B cell (primary cell): Measurements from ENCODE around the gene PCGF3. TPM values are rescaled to one million over a fixed set of nuclear protein-coding genes. Genes with fewer than 3 reads are reported as not detected.

Experiments
- ATAC-seq: fragments of 200-7000 bp; cut with Tn5 transposase; one replicate; pipeline ENCODE4 v1.10.0; 2021; ENCODE audit warnings: low read depth, mild to moderate bottlenecking, moderate number of reproducible peaks, moderate library complexity
- CTCF ChIA-PET: fragments of 350-600 bp; sonication (Branson Sonifier 250); formaldehyde crosslinking; loops from one replicate; lab custom pipeline; 2021; ENCODE audit warnings: antibody characterized with exemption, inconsistent platforms; lab: Charles Lee
- POLR2A ChIA-PET: fragments of 350-600 bp; sonication (Branson Sonifier 250); formaldehyde crosslinking; loops from one replicate; lab custom pipeline; 2021; ENCODE audit warnings: antibody characterized with exemption; lab: Charles Lee
- DNase-seq: peaks from one replicate; pipeline ENCODE4 v3.0.0; 2013
- H2AFZ ChIP-seq: 2 replicates; pipeline ENCODE4 v1.6.1; 2012; ENCODE audit warnings: mild to moderate bottlenecking, low read depth, low read length; ENCODE audit not compliant: insufficient read depth, poor library complexity, severe bottlenecking
- H3K27ac ChIP-seq, 2 donors: 1 replicate in 1 of 2; 2 replicates in 1 of 2; pipeline ENCODE4 v1.5.1; 2012 to 2013; ENCODE audit warnings: low read length in 2 of 2, mild to moderate bottlenecking in 2 of 2, moderate library complexity in 1 of 2
- H3K27me3 ChIP-seq, 4 experiments: fragments of 200-600 bp in 1 of 4; sonication (generic) in 1 of 4; replicated peaks in 1 of 4; 1 replicate in 2 of 4; 2 replicates in 2 of 4; pipeline versions ENCODE4 v1.6.1 to v1.7.0; 2013 to 2016; ENCODE audit warnings: low read length in 3 of 4, mild to moderate bottlenecking in 2 of 4, mixed read lengths in 1 of 4, moderate library complexity in 1 of 4; ENCODE audit not compliant: insufficient read depth in 4 of 4, control insufficient read depth in 3 of 4; ENCODE audit errors: control extremely low read depth in 1 of 4
- H3K36me3 ChIP-seq, 2 experiments: replicated peaks in 1 of 2; 1 replicate in 1 of 2; 2 replicates in 1 of 2; pipeline versions ENCODE4 v1.6.1 to v1.7.1; 2013; ENCODE audit warnings: low read length in 1 of 2; ENCODE audit not compliant: insufficient read depth in 2 of 2, control insufficient read depth in 1 of 2; ENCODE audit errors: control extremely low read depth in 1 of 2, extremely low read depth in 1 of 2
- H3K4me1 ChIP-seq, 2 donors: fragments of 200-600 bp in 1 of 2; sonication (generic) in 1 of 2; 1 replicate in 1 of 2; 2 replicates in 1 of 2; pipeline versions ENCODE4 v1.5.1 to v1.6.1; 2013 to 2017; ENCODE audit warnings: low read length in 2 of 2; ENCODE audit not compliant: control insufficient read depth in 2 of 2, insufficient read depth in 2 of 2
- H3K4me2 ChIP-seq: replicated peaks from 2 replicates; pipeline ENCODE3; 2012; ENCODE audit warnings: mild to moderate bottlenecking, low read depth, low read length; ENCODE audit not compliant: poor library complexity, severe bottlenecking
- H3K4me3 ChIP-seq, 5 experiments: fragments of 200-600 bp in 1 of 5; sonication (generic) in 1 of 5; 1 replicate in 3 of 5; 2 replicates in 2 of 5; pipeline versions ENCODE4 v1.5.1 to v1.7.0; 2011 to 2016; ENCODE audit warnings: low read length in 4 of 5, mild to moderate bottlenecking in 4 of 5, low read depth in 2 of 5, control low read depth in 1 of 5, moderate library complexity in 1 of 5; ENCODE audit not compliant: insufficient read depth in 1 of 5; ENCODE audit errors: control extremely low read depth in 1 of 5, extremely low read depth in 1 of 5
- H3K79me2 ChIP-seq: fragments of 200-600 bp; sonication (generic); one replicate; pipeline ENCODE4 v1.6.0; 2016; ENCODE audit warnings: low read length; ENCODE audit not compliant: control insufficient read depth, insufficient read depth
- H3K9ac ChIP-seq: fragments of 200-600 bp; sonication (generic); 2 replicates; pipeline ENCODE4 v1.6.1; 2017; ENCODE audit warnings: mild to moderate bottlenecking, low read length, moderate library complexity
- H3K9me3 ChIP-seq, 3 donors: one replicate each; pipeline versions ENCODE4 v1.6.1 to v1.7.1; 2013; ENCODE audit warnings: low read length in 2 of 3; ENCODE audit not compliant: control insufficient read depth in 2 of 3, insufficient read depth in 1 of 3; ENCODE audit errors: control extremely low read depth in 1 of 3
- H4K20me1 ChIP-seq: 2 replicates; pipeline ENCODE4 v1.6.0; 2012; ENCODE audit warnings: mild to moderate bottlenecking, low read length; ENCODE audit not compliant: insufficient read depth, control insufficient read depth, poor library complexity, severe bottlenecking
- H3K27ac Mint-ChIP-seq: one replicate; pipeline ENCODE4 v1.8.0; 2021; ENCODE audit warnings: mixed read lengths
- H3K27me3 Mint-ChIP-seq: one replicate; pipeline ENCODE4 v1.8.0; 2021; ENCODE audit warnings: mixed read lengths
- H3K4me1 Mint-ChIP-seq: one replicate; pipeline ENCODE4 v1.8.0; 2021; ENCODE audit warnings: mixed read lengths
- H3K4me3 Mint-ChIP-seq: one replicate; pipeline ENCODE4 v1.8.0; 2021; ENCODE audit warnings: mixed read lengths
- H3K9me3 Mint-ChIP-seq: one replicate; pipeline ENCODE4 v1.8.0; 2022; ENCODE audit warnings: mixed read lengths; ENCODE audit not compliant: insufficient read depth
- EZH2 ChIP-seq: IDR thresholded peaks from 2 replicates; pipeline ENCODE4 v1.6.1; 2012; ENCODE audit warnings: borderline replicate concordance, low read depth, mild to moderate bottlenecking, moderate library complexity, low read length; ENCODE audit not compliant: insufficient read depth, poor library complexity, severe bottlenecking
- WGBS: methylation state at CpG from one replicate; pipeline ENCODE4 v1.1.5; 2013; ENCODE audit warnings: missing lambda C conversion rate; ENCODE audit not compliant: insufficient coverage; 5-methylcytosine and 5-hydroxymethylcytosine counted together
- intact Hi-C: fragments of 100-400 bp; cut with micrococcal nuclease; formaldehyde crosslinking; loops from one replicate; pipeline ENCODE4 v1.10.0; 2022
- polyA plus RNA-seq: library from polyadenylated mRNA; depleted of rRNA; stranded (reverse); fragments of >200 nt; gene quantifications from 2 replicates; pipeline ENCODE4 v1.2.3, GENCODE V29; 2012
- total RNA-seq, 2 donors: library from RNA; stranded (reverse); fragments of 120-200 nt in 1 of 2; gene quantifications; 1 replicate in 1 of 2; 2 replicates in 1 of 2; pipeline versions ENCODE4 v1.2.3 to v1.2.4, GENCODE V29; 2013 to 2022
- TF ChIP-seq, protein P1 (sequence below): fragments of 200-600 bp; IDR thresholded peaks from one replicate; pipeline ENCODE4 v1.8.0; 2022; ENCODE audit warnings: antibody characterized with exemption, mild to moderate bottlenecking

The PCGF3 gene
- total and polyA plus RNA-seq, 2 donors (not counting 1 experiment from before 2014, with no cell fraction given), result 65.7 to 90.3 TPM

GRCh38 chr4:684623-685327 is 20.9 kb upstream of the PCGF3 start:
- POLR2A ChIA-PET, result no interaction called here
- TF ChIP-seq, protein P1, sequence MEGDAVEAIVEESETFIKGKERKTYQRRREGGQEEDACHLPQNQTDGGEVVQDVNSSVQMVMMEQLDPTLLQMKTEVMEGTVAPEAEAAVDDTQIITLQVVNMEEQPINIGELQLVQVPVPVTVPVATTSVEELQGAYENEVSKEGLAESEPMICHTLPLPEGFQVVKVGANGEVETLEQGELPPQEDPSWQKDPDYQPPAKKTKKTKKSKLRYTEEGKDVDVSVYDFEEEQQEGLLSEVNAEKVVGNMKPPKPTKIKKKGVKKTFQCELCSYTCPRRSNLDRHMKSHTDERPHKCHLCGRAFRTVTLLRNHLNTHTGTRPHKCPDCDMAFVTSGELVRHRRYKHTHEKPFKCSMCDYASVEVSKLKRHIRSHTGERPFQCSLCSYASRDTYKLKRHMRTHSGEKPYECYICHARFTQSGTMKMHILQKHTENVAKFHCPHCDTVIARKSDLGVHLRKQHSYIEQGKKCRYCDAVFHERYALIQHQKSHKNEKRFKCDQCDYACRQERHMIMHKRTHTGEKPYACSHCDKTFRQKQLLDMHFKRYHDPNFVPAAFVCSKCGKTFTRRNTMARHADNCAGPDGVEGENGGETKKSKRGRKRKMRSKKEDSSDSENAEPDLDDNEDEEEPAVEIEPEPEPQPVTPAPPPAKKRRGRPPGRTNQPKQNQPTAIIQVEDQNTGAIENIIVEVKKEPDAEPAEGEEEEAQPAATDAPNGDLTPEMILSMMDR, result no peak
- no peak for TF ChIP-seq EZH2
- Histone ChIP-seq H3K4me3 (no peak overlapping the region), H3K9me3 (peaks cover 0 to 10% (median 0%) of the 10 kb centered on the region in 3 donors), H3K4me2 (no peak overlapping the region), H3K9ac (no peak overlapping the region), H2AFZ (no peak overlapping the region), H3K79me2 (no peaks in the 10 kb centered on the region), H3K36me3 (no peaks in the 10 kb centered on the region), H3K27ac (no peak overlapping the region), H3K27me3 (peaks cover 0 to 17% (median 1%) of the 10 kb centered on the region in 4 experiments), H4K20me1 (no peaks in the 10 kb centered on the region), H3K4me1 (peaks cover 24 to 34% of the 10 kb centered on the region in 2 donors)
- WGBS, result 90% methylated on average over 21 of the region's 21 CpGs
- Mint-ChIP-seq H3K27ac (no peak overlapping the region), H3K4me1 (peaks cover 18% of the 10 kb centered on the region), H3K27me3 (peaks cover 13% of the 10 kb centered on the region), H3K4me3 (no peak overlapping the region), H3K9me3 (no peaks in the 10 kb centered on the region)
- no peak for DNase-seq
- no peak for ATAC-seq
- intact Hi-C loops, result no loop called here
- CTCF ChIA-PET, result interaction anchor here (0.8 to 1.9 kb wide), 4 partner anchors 9 to 58 kb away, joined by 3 to 13 read pairs (median 6); no protein-coding TSS in a partner anchor

DNA sequence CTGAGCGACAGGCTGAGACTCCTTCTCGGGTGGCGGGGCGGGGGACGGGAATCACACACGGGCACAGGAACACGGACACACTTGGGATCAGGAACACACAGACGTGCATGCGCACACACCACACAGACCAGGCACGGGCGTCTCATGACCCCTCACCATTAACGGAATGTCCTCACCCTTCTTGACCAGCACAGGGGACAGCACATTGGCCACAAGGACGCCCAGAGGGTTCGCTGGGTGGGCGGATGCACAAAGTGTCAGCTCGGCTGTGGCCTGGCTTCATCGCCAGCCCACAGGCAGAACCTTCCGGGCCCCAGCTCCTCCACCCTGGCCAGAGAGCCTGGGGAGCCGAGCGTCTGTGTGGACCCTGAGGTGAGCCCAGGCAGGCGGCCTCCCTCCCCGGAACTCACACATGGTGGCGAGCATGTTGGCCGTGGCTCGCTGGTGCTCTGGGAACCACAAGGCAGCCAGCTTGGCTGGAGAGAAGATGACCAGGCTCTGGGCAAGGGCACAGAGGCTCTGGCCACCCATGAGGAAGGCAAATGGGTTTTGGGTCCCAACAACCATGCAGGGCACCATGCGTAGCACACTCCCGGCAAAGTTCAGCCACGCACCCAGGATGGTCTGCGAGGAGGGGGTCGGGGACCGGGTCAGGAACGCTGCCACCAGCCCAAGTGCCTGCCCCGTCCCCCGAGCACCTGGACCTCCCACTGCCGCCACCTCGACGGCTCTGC is 19.8 kb upstream of the PCGF3 start:
- no peak for ATAC-seq
- Histone ChIP-seq H3K79me2 (no peaks in the 10 kb centered on the region), H3K27ac (no peak overlapping the region), H4K20me1 (no peaks in the 10 kb centered on the region), H3K4me1 (peaks cover 15 to 24% of the 10 kb centered on the region in 2 donors), H3K9me3 (peaks cover 0 to 10% (median 0%) of the 10 kb centered on the region in 3 donors), H2AFZ (no peak overlapping the region), H3K4me2 (no peak overlapping the region), H3K36me3 (no peaks in the 10 kb centered on the region), H3K4me3 (no peak overlapping the region), H3K27me3 (peaks cover 0 to 17% (median 1%) of the 10 kb centered on the region in 4 experiments), H3K9ac (no peak overlapping the region)
- TF ChIP-seq EZH2, result no peak
- TF ChIP-seq, protein P1, result no peak
- ChIA-PET POLR2A (no interaction called here), CTCF (interaction anchor here (1.9 kb wide), 1 partner anchor 55 kb away, joined by 5 read pairs; no protein-coding TSS in a partner anchor)
- H3K4me3 Mint-ChIP-seq, result no peak overlapping the region
- no peaks in the 10 kb centered on the region for H3K9me3 Mint-ChIP-seq
- DNase-seq, result peak; percentile 11
- peak overlapping the region; percentile 60 for H3K27ac Mint-ChIP-seq
- H3K4me1 Mint-ChIP-seq, result peaks cover 12% of the 10 kb centered on the region
- H3K27me3 Mint-ChIP-seq, result peaks cover 13% of the 10 kb centered on the region
- intact Hi-C loops, result no loop called here
- WGBS, result 95% methylated on average over 37 of the region's 37 CpGs
